ENCODE data around the gene MEGF8. TPM values are rescaled to one million over a fixed set of nuclear protein-coding genes. Genes with fewer than 3 reads are reported as not detected.

MEGF8 gene
- total and polyA plus RNA-seq, 7 donors, result 3.3 to 21.1 (median 8.1) TPM

DNA sequence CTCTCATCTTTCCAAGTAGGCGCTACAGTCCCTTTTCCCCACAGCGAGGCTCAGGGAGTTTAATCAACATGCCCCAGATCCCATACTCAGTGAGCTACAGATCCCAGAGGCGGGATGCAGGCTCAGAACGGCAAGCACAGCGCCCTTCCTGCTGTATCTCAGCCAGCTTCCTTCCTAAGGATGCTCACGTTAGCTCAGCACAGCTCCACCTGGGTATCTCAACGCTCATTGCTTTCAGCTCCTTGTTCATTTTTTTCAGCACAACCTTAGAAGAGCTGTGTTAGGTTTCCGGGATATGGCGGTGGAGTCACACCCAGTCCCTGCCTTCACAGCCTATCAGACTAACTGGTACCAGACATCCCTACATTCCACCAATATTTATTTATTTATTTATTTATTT, 3.1 kb upstream of the MEGF8 start:
- DNase-seq, result no peak
- peaks cover 14% of the 10 kb centered on the region for H3K4me1 ChIP-seq
- peaks cover 0 to 22% (median 14%) of the 10 kb centered on the region in 3 donors for H3K27me3 ChIP-seq (ENCODE audit: insufficient read depth in 3 of 3, low read length in 2 of 3)

DNA sequence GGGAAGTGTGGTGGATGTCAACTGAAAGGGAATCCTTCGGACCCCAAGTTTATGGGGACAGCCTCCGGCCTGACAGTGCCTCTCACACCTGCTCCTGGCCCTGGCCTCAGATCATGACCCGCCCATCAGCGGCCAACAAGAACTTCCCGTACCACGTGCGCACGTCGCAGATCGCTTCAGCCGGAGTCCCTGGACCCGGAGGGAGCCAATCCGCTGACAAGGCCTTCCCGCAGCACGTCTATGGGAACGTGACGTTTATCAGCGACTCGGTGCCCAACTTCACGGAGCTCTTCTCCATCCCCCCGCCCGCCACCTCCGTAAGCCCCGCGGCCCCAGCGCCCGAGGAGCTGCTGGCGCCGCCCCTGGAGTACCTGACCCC, 2.0 kb upstream of the MEGF8 start:
- intact Hi-C loops (cut with DNase I), result loop anchor here in 1 of 2 donors (2.0 kb wide), 1 partner anchor 77 kb away; no protein-coding TSS in a partner anchor
- WGBS, 3 donors, result 12 to 18% (median 13%) methylated on average over 28 to 29 of the region's 29 CpGs
- TF ChIP-seq, protein P1, sequence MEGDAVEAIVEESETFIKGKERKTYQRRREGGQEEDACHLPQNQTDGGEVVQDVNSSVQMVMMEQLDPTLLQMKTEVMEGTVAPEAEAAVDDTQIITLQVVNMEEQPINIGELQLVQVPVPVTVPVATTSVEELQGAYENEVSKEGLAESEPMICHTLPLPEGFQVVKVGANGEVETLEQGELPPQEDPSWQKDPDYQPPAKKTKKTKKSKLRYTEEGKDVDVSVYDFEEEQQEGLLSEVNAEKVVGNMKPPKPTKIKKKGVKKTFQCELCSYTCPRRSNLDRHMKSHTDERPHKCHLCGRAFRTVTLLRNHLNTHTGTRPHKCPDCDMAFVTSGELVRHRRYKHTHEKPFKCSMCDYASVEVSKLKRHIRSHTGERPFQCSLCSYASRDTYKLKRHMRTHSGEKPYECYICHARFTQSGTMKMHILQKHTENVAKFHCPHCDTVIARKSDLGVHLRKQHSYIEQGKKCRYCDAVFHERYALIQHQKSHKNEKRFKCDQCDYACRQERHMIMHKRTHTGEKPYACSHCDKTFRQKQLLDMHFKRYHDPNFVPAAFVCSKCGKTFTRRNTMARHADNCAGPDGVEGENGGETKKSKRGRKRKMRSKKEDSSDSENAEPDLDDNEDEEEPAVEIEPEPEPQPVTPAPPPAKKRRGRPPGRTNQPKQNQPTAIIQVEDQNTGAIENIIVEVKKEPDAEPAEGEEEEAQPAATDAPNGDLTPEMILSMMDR (IDR thresholded peaks at IDR 0.05), result no peak
- H3K36me3 ChIP-seq (ENCODE audit: insufficient read depth in 1 of 2, low read depth in 1 of 2), result no peaks in the 10 kb centered on the region
- no peak for ATAC-seq
- peaks cover 0 to 22% (median 14%) of the 10 kb centered on the region in 3 donors for H3K27me3 ChIP-seq (ENCODE audit: insufficient read depth in 3 of 3, low read length in 2 of 3)
- H3K9me3 ChIP-seq, result no peaks in the 10 kb centered on the region
- H3K4me1 ChIP-seq, result peaks cover 17% of the 10 kb centered on the region
- no peak overlapping the region for H3K4me3 ChIP-seq
- no peak overlapping the region for H3K27ac ChIP-seq
- DNase-seq, result no peak

More for the DNA sequence above, 3.1 kb upstream of the MEGF8 start:
- intact Hi-C loops (cut with DNase I), result loop anchor here in 1 of 2 donors (2.0 kb wide), 1 partner anchor 76 kb away; no protein-coding TSS in a partner anchor
- Histone ChIP-seq H3K9me3 (no peaks in the 10 kb centered on the region), H3K27ac (no peak overlapping the region), H3K36me3 (ENCODE audit: insufficient read depth in 1 of 2, low read depth in 1 of 2) (no peaks in the 10 kb centered on the region), H3K4me3 (no peak overlapping the region)
- TF ChIP-seq, protein P1 (IDR thresholded peaks at IDR 0.05), result no peak
- no peak for ATAC-seq
- WGBS, 3 donors, result 62 to 65% (median 64%) methylated on average over 9 of the region's 9 CpGs

DNA sequence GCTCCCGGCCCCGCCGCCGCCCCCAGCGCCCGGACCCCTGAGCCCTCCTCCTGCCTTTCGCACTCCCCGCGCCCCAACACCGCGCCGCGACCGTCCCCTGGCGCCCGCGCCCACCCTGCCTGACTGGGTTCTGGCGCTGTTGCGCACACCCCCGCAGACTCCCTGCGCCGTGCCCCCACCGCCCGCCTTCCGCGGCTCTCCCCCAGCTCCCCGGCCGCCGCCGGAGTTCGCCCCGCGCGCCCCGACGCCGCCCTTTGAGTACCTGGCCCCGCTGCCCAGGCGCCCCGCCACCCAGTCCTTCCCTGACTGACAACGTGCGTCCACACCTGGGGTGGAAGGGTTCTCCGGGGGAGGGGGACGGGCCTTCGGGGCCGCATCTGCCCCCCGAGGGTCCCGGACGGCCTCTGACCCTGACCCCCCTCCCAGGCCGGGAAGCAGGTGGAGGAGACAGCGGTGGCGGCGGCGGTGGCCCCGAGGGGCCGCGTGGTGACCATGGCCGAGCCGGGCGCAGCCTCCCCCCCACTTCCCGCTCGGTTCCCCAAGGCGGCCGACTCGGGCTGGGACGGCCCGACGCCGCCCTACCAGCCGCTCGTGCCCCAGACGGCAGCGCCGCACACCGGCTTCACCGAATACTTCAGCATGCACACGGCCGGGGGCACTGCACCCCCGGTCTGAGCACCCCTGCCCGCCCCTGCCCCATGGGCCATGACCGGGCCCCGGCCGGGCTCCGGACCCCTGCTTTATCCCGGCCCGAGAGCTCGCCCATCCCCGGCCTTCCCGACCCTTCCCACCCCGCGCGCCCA, 1.4 kb upstream of the MEGF8 start:
- Histone ChIP-seq H3K4me3 (peak overlapping the region; percentile 91), H3K27me3 (ENCODE audit: insufficient read depth in 3 of 3, low read length in 2 of 3) (peaks cover 0 to 22% (median 14%) of the 10 kb centered on the region in 3 donors), H3K9me3 (no peaks in the 10 kb centered on the region), H3K36me3 (ENCODE audit: insufficient read depth in 1 of 2, low read depth in 1 of 2) (no peaks in the 10 kb centered on the region), H3K4me1 (peaks cover 17% of the 10 kb centered on the region), H3K27ac (no peak overlapping the region)
- 1 to 3% (median 1%) methylated on average over 49 to 88 of the region's 92 CpGs for WGBS, 3 donors
- DNase-seq (no peak), ATAC-seq (no peak)
- TF ChIP-seq, protein P1 (IDR thresholded peaks at IDR 0.05), result no peak
- intact Hi-C loops (cut with DNase I), result loop anchor here in 1 of 2 donors (2.0 kb wide), 1 partner anchor 77 kb away; no protein-coding TSS in a partner anchor

DNA sequence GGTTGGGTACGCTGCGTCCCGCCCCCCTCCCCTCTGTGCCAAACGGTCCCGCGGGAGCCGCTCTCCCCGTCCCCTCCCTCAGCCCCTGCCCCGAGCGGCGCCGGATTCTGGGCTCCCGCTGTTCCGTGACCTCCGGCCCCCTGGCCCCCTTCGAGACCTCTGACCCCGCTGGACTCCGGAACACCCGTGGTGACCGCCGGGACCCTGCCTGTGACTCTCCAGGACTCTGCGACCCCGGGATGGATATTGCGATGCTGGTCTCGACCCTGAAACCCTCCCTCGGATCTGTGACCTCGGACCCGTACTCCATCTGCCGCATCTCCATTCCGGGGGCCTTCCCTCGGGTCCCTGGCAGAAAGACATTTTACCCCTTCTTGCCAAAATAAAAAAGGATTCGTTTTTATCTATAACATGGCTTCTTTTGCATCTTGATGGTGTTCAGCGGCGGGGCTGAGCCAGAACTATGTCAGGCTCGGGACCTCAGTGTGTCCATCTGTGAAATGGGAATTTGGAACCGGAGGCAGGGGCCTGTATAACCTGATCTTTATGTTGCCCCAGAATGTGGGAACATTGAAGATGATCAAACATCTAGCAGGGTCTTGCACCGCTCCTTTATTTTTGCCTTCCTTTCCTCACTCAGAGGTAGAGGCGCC, 654 bp upstream of the MEGF8 start:
- H3K4me3 ChIP-seq, result peak overlapping the region; percentile 91
- DNase-seq (no peak), ATAC-seq (no peak)
- TF ChIP-seq, protein P1 (IDR thresholded peaks at IDR 0.05), result peak; percentile 83
- peaks cover 17% of the 10 kb centered on the region for H3K4me1 ChIP-seq
- H3K27me3 ChIP-seq (ENCODE audit: insufficient read depth in 3 of 3, low read length in 2 of 3), result peaks cover 0 to 22% (median 14%) of the 10 kb centered on the region in 3 donors
- intact Hi-C loops (cut with DNase I), result loop anchor here in 1 of 2 donors (5.0 kb wide), 1 partner anchor 192 kb away; the partner anchor contains the start of gene POU2F2
- H3K9me3 ChIP-seq, result no peaks in the 10 kb centered on the region
- no peaks in the 10 kb centered on the region for H3K36me3 ChIP-seq (ENCODE audit: insufficient read depth in 1 of 2, low read depth in 1 of 2)
- no peak overlapping the region for H3K27ac ChIP-seq
- WGBS, 3 donors, result 2 to 4% (median 2%) methylated on average over 22 to 37 of the region's 38 CpGs

Measured in psoas muscle (tissue), 8 donors.